ENCODE data around the gene CCDC102B. TPM values are rescaled to one million over a fixed set of nuclear protein-coding genes. Genes with fewer than 3 reads are reported as not detected.

The CCDC102B gene
- total RNA-seq, 1 experiment from 2014 or later = 3.1 TPM

- H3K36me3 Mint-ChIP-seq = no peaks in the 10 kb centered on the region
- no peak overlapping the region for H3K27ac Mint-ChIP-seq
- ATAC-seq = no peak
- no peaks in the 10 kb centered on the region for H3K9me3 Mint-ChIP-seq
- H3K4me1 Mint-ChIP-seq = no peaks in the 10 kb centered on the region
- H3K4me3 Mint-ChIP-seq = no peak overlapping the region
- CTCF ChIA-PET = no interaction called here
- no peak for TF ChIP-seq ZBTB43 (CRISPR knock-in tag; IDR thresholded peaks at IDR 0.05)
- TF ChIP-seq GABPB1 (CRISPR knock-in tag; IDR thresholded peaks at IDR 0.05) = no peak
- no peak for TF ChIP-seq CDX4 (CRISPR knock-in tag; IDR thresholded peaks at IDR 0.05; ENCODE audit: borderline replicate concordance)
- no peak for TF ChIP-seq SOX15 (CRISPR knock-in tag; IDR thresholded peaks at IDR 0.05)
- TF ChIP-seq NR2C2 (CRISPR knock-in tag; IDR thresholded peaks at IDR 0.05) = no peak
- no peak for TF ChIP-seq MLX (CRISPR knock-in tag; IDR thresholded peaks at IDR 0.05)
- no peak for TF ChIP-seq ELF4 (CRISPR knock-in tag; IDR thresholded peaks at IDR 0.05; ENCODE audit: low read depth)
- no peak for TF ChIP-seq ZNF425 (CRISPR knock-in tag; conservative IDR thresholded peaks at IDR 0.05)
- no peak for TF ChIP-seq NR1H2 (CRISPR knock-in tag; IDR thresholded peaks at IDR 0.05)
- no peak for TF ChIP-seq NR3C1 (CRISPR knock-in tag; conservative IDR thresholded peaks at IDR 0.05; ENCODE audit: low read depth)
- no peak for TF ChIP-seq GTF2I (CRISPR knock-in tag; conservative IDR thresholded peaks at IDR 0.05)
- no peak for TF ChIP-seq E2F4 (CRISPR knock-in tag; IDR thresholded peaks at IDR 0.05; ENCODE audit: borderline replicate concordance, low read depth)
- no peak for TF ChIP-seq ATF1 (CRISPR knock-in tag; IDR thresholded peaks at IDR 0.05)
- TF ChIP-seq IRF1 (CRISPR knock-in tag; IDR thresholded peaks at IDR 0.05) = no peak
- TF ChIP-seq ESRRA (CRISPR knock-in tag; IDR thresholded peaks at IDR 0.05; ENCODE audit: borderline replicate concordance) = no peak
- no peak for TF ChIP-seq ERG (CRISPR knock-in tag; IDR thresholded peaks at IDR 0.05)
- TF ChIP-seq SMAD4 (CRISPR knock-in tag; IDR thresholded peaks at IDR 0.05) = no peak
- TF ChIP-seq FOXP1 (CRISPR knock-in tag; IDR thresholded peaks at IDR 0.05; ENCODE audit: borderline replicate concordance) = no peak
- H3K27me3 Mint-ChIP-seq (ENCODE audit: low read depth) = no peaks in the 10 kb centered on the region
- POLR2A ChIA-PET = no interaction called here
- DNase-seq (ENCODE audit: low spot score) = no peak
These were observed 233.7 kb downstream of the CCDC102B start for GRCh38 chr18:69031571-69031970.

GRCh38 chr18:69032009-69032408 lies 234.1 kb downstream of the CCDC102B start:
- Mint-ChIP-seq H3K27me3 (ENCODE audit: low read depth) (no peaks in the 10 kb centered on the region), H3K36me3 (no peaks in the 10 kb centered on the region), H3K27ac (no peak overlapping the region), H3K4me3 (no peak overlapping the region), H3K9me3 (no peaks in the 10 kb centered on the region), H3K4me1 (no peaks in the 10 kb centered on the region)
- POLR2A ChIA-PET = no interaction called here
- CTCF ChIA-PET = no interaction called here
- TF ChIP-seq GTF2I (CRISPR knock-in tag; conservative IDR thresholded peaks at IDR 0.05) (no peak), ZNF532 (CRISPR knock-in tag; IDR thresholded peaks at IDR 0.05; ENCODE audit: borderline replicate concordance) (no peak)
- ATAC-seq (no peak), DNase-seq (ENCODE audit: low spot score) (no peak)

Measured in WTC11 (cell line).